ENCODE results near the gene RIN1.
"Not testable (repeated sequence)": the region's sequence is repeated elsewhere in the genome, so short reads cannot be mapped to it uniquely, and the experiment has no call there.

RIN1 gene

GRCh38 chr11:66361502-66361941 is 25.3 kb upstream of the RIN1 start:
- no peak for DNase-seq (ENCODE audit: extremely low read depth in 1 of 2, low read depth in 1 of 2)

DNA sequence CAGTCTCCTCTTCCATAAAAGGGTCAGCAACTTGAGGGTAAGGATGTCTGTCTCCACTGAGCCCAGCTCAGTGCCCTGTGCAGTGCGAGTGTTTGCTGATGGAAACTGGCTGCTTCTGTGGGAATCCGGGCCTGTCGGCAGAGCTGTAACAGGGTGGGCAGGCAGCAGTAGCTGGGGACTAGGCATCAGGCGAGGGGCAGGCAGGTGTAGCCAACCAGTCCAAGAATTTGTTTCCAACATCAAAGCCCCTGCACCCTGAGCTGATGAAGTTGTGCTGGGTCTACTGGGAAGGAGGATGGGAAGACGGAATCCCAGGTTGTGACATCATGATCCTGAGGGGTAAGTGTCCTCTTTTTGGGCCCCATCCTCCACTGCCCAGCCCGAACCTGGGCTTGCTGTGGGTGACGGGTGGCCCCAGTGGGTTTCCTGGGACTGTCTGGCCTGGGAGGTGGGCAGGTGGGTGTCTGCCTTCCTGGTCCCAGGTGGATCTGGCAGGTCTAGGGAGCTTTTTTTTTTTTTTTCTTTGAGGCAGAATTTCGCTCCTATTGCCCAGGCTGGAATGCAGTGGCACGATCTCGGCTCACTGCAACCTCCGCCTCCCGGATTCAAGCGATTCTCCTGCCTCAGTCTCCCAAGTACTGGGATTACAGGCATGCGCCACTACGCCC is 24.3 kb upstream of the RIN1 start:
- no peak for DNase-seq (ENCODE audit: extremely low read depth in 1 of 2, low read depth in 1 of 2)

- DNase-seq (ENCODE audit: extremely low read depth in 1 of 2, low read depth in 1 of 2) = no peak
Measured at GRCh38 chr11:66359662-66360087, 23.4 kb upstream of the RIN1 start.

GRCh38 chr11:66350560-66351235 is 14.5 kb upstream of the RIN1 start:
- not testable (repeated sequence) for DNase-seq (ENCODE audit: extremely low read depth in 1 of 2, low read depth in 1 of 2)

DNA sequence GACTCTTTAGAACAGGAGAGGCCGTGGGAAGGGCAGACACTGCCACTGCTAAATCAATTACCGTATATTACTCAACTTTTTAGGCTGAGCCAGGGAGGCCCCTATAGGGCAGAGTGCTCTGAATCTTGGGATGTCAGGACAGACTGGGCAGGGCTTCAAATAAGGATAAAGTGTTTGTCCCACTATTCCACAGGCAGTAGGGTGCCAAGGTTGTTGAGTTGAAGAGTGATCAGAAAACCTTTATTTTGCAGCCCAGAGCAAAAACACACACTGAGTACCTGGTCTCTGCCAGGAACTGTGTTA is 12.8 kb upstream of the RIN1 start:
- no peak for DNase-seq (ENCODE audit: extremely low read depth in 1 of 2, low read depth in 1 of 2)

DNA sequence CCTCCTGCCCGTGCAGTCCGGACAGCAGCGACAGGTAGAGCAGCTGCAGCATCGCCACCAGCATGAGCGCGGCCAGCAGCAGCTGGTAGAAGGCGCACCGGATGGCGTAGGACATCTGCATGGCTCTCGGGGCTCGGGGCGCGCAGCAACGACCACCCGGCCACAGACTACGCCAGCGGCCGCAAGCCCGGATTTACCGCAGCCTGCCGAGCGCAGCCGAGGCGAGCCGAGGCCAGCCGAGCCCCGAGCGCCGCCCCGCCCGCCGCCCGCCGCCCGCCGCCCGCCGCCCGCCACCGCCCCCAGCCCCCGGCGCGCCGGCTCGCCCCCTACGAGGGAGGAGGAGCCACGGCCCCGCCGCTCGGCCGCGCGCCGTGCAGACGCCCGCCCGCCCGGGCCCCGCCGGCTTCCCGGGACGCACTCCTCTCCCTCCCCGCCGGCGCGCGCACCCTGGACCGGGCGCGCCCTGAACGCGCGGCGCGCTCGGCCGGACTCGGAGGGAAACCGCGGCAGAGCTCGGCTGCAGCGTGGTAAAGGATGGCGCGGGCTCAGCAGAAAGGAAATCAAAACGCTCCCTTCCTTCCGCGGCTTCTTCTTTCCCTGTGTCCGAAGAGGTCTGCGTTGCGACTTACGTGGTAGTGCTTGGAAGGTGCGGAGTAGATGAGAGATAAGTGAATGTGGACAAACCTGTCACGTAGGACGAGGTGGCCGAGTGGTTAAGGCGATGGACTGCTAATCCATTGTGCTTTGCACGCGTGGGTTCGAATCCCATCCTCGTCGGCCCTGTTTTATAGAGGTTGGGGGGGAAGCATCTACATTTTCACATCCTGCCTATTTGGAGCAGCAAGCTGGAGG is 11.4 kb upstream of the RIN1 start, which contains the start of gene B4GAT1:
B4GAT1 (minus strand) TSS at position 205 of the 852 bp plus-strand sequence; CDS start at position 121, 84 bp downstream.
- peak; percentile 65 to 80 for DNase-seq (ENCODE audit: extremely low read depth in 1 of 2, low read depth in 1 of 2)

GRCh38 chr11:66346476-66347424 is 10.5 kb upstream of the RIN1 start:
- no peak for DNase-seq (ENCODE audit: extremely low read depth in 1 of 2, low read depth in 1 of 2)

DNA sequence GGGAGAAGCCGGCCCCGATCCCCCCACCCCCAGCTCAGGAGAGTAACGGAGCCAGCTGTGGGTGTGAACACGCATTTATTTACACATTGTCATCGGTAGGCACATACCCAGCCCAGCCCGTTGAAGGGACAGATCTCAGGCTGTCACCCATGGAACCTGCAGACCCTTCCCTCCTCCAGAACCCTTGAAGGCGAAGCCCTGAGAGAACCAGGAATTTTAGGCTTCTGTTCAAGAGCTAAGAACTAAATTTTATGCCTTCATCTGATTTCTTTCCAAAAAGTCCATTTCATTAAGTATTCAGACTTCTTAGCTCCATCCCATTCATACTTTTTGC is 9.0 kb upstream of the RIN1 start:
- DNase-seq (ENCODE audit: extremely low read depth in 1 of 2, low read depth in 1 of 2) = no peak

DNA sequence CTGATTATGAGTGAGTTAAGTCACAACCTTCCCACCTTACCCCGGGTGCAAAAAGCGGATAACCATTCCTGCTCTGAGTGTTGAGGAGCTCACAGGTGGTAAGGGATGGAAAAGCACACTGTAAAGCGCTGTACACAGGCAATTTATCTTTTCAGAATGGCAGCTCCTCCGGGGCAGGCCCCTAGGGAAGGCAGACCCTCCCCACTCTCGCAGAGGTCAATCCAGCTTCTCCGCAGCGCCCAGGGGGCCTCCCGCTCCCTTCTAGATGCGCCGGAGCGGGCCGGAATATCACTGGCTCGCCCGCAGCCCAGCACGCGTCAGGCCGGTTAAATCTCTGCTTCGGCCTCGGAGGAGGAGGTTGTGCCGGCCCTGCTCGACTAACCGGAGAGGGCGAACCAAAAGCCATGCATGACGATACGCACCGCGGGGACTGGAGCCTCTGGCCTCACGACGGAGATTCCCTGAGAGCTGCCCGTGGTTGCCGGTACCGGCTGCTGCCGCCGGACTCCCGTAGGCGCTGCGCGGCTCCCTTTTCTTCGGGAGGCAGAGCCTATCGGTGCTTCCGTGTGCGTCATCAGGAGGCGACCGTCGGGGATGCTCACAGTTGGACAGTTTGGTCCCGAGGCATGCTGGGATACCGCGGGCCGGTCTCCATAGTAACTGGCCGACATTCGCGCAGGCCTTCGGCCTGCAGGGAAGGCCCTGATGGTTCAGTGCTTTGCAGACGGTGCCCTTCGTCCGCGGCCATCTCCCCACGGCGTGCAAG is 8.5 kb upstream of the RIN1 start, which contains the start of gene BRMS1:
BRMS1 (minus strand) TSS at position 555 of the 766 bp plus-strand sequence. CDS start 2,870 bp downstream, outside the sequence.
- DNase-seq (ENCODE audit: extremely low read depth in 1 of 2, low read depth in 1 of 2) = peak; percentile 86 to 95

GRCh38 chr11:66343176-66343575 is 6.9 kb upstream of the RIN1 start:
- DNase-seq (ENCODE audit: extremely low read depth in 1 of 2, low read depth in 1 of 2) = no peak

DNA sequence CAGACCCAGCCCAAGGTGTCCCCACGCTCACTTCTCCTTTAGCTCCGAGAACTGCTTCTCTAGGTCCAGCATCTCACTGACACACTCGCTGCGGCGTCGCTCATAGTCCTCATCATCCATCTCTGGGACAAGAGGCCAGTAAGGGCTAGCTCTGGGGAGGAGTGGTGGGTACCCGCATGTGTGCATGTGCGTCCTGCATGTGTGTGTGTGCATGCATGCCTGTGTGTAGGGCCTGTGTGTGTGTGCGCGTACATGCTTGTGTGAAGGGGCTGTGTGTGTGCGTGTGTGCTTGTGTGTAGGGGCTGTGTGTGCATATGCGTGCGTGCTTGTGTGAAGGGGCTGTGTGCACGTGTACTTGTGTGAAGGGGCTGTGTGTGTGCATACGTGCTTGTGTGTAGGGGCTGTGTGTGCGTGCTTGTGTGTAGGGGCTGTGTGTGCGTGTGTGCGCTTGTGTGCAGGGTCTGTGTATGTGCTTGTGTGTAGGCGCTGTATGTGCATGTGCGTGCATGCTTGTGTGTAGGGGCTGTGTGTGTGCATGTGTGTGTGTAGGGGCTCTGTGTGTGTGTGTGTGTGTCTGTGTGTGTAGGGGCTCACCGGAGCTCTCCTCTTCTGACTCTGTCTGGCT is 5.4 kb upstream of the RIN1 start:
- DNase-seq (ENCODE audit: extremely low read depth in 1 of 2, low read depth in 1 of 2) = no peak

GRCh38 chr11:66340596-66341501 is 4.6 kb upstream of the RIN1 start:
- DNase-seq (ENCODE audit: extremely low read depth in 1 of 2, low read depth in 1 of 2) = no peak

DNA sequence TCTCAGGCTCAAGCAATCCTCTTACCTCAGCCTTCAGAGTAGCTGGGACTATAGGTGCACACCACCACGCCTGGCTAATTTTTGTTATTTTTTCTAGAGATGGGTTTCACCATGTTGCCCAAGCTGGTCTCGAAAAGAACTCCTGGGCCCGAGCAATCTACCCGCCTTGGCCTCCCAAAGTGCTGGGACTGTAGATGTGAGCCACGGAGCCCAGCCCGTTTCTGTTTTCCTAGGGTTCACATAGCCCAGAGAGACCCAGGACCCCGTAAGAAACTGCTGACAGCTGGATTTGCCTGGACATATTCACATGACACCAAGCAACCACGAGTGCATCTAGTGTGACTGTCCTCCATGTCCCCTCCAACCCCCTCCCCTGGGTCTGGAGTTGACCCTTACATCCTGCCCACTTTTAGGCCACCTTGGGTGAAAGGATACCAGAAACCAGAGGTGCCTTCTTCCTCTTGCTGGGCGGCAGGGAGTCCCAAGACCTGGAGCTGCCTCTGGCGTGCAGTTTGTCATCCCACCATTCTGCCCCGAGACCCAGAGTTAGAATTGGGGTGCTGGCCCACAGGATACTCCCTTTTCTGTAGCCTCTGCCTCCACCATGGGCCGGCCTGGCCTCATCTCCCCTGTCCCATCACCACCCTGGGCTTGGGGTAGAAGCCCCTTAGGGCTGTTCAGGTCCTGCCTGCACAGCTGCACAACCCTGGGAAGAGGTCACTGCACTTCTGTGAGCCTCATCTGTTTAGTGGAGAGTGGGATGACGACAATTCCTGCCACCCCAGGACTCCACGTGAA is 3.7 kb upstream of the RIN1 start:
- no peak for DNase-seq (ENCODE audit: extremely low read depth in 1 of 2, low read depth in 1 of 2)

GRCh38 chr11:66339162-66339675 is 3.0 kb upstream of the RIN1 start:
- no peak for DNase-seq (ENCODE audit: extremely low read depth in 1 of 2, low read depth in 1 of 2)

GRCh38 chr11:66338276-66339161 is 2.3 kb upstream of the RIN1 start:
- no peak for DNase-seq (ENCODE audit: extremely low read depth in 1 of 2, low read depth in 1 of 2)
